MM.1S (cell line): ENCODE measurements around the gene HMG20A.

Experiments
- DNase-seq: peaks from one replicate; pipeline ENCODE4 v3.0.0-alpha.2; 2015
- H2AFZ ChIP-seq: fragments of 300-600 bp; sonication (generic); 2 replicates; pipeline ENCODE4 v1.6.0; 2016; ENCODE audit warnings: antibody characterized with exemption, low read length
- H3F3A ChIP-seq: fragments of 300-600 bp; sonication (generic); 2 replicates; pipeline ENCODE4 v1.6.1; 2016; ENCODE audit warnings: mild to moderate bottlenecking, antibody characterized with exemption, low read length, moderate library complexity, mixed read lengths; ENCODE audit not compliant: insufficient read depth
- H3K27ac ChIP-seq: fragments of 300-600 bp; sonication (generic); 2 replicates; pipeline ENCODE4 v1.5.1; 2016; ENCODE audit warnings: mild to moderate bottlenecking, low read length
- H3K27me3 ChIP-seq: fragments of 300-600 bp; sonication (generic); replicated peaks from 2 replicates; pipeline ENCODE4 v1.6.0; 2016; ENCODE audit warnings: low read length; ENCODE audit not compliant: insufficient read depth
- H3K36me3 ChIP-seq: fragments of 300-600 bp; sonication (generic); replicated peaks from 2 replicates; pipeline ENCODE4 v1.6.1; 2016; ENCODE audit warnings: mild to moderate bottlenecking, low read length, mixed read lengths; ENCODE audit not compliant: insufficient read depth
- H3K4me1 ChIP-seq: fragments of 300-600 bp; sonication (generic); 2 replicates; pipeline ENCODE4 v1.6.1; 2016; ENCODE audit warnings: low read length, mixed read lengths
- H3K4me2 ChIP-seq: fragments of 300-600 bp; sonication (generic); 2 replicates; pipeline ENCODE4 v1.6.0; 2016; ENCODE audit warnings: low read depth, low read length
- H3K4me3 ChIP-seq: fragments of 300-600 bp; sonication (generic); 2 replicates; pipeline ENCODE4 v1.5.1; 2016; ENCODE audit warnings: low read length, mixed read lengths
- H3K79me2 ChIP-seq: fragments of 300-600 bp; sonication (generic); 2 replicates; pipeline ENCODE4 v1.6.1; 2016; ENCODE audit warnings: mixed run types, low read length, mixed read lengths
- H3K9ac ChIP-seq: fragments of 300-600 bp; sonication (generic); 2 replicates; pipeline ENCODE4 v1.6.1; 2016; ENCODE audit warnings: low read length, mixed read lengths
- H3K9me2 ChIP-seq: fragments of 300-600 bp; sonication (generic); replicated peaks from 2 replicates; pipeline ENCODE4 v1.6.1; 2016; ENCODE audit warnings: mild to moderate bottlenecking, low read length, mixed read lengths; ENCODE audit not compliant: insufficient read depth
- H3K9me3 ChIP-seq: fragments of 300-600 bp; sonication (generic); replicated peaks from 2 replicates; pipeline ENCODE4 v1.6.1; 2016; ENCODE audit warnings: mild to moderate bottlenecking, low read length, mixed read lengths; ENCODE audit not compliant: insufficient read depth
- H4K20me1 ChIP-seq: fragments of 300-600 bp; sonication (generic); 2 replicates; pipeline ENCODE4 v1.6.1; 2016; ENCODE audit warnings: mild to moderate bottlenecking, low read length, moderate library complexity, mixed read lengths; ENCODE audit not compliant: insufficient read depth
- EZH2 ChIP-seq: fragments of 300-600 bp; sonication (generic); optimal IDR thresholded peaks from 2 replicates; pipeline ENCODE3; 2017; ENCODE audit warnings: low read depth, mild to moderate bottlenecking, antibody characterized with exemption, low read length, mixed read lengths
- EZH2phosphoT487 ChIP-seq: fragments of 300-600 bp; sonication (generic); IDR thresholded peaks from 2 replicates; pipeline ENCODE4 v1.6.1; 2018; ENCODE audit warnings: antibody characterized with exemption, low read length
- TF ChIP-seq, protein P1 (sequence below): fragments of 300-600 bp; sonication (generic); IDR thresholded peaks from 2 replicates; pipeline ENCODE4 v1.5.1; 2016; ENCODE audit warnings: antibody characterized with exemption, low read length, mixed read lengths

Gene HMG20A

GRCh38 chr15:77513226-77513625 lies 92.5 kb downstream of the HMG20A start:
- no peaks in the 10 kb centered on the region for H3K27me3 ChIP-seq
- 0 out of 2 replicates have a peak, but pooled peaks cover 4% of the 10 kb centered on the region for H3K4me1 ChIP-seq
- H3K79me2 ChIP-seq, result no peaks in the 10 kb centered on the region
- no peak overlapping the region for H2AFZ ChIP-seq
- H3K27ac ChIP-seq, result no peak overlapping the region
- no peaks in the 10 kb centered on the region for H3F3A ChIP-seq
- no peak for TF ChIP-seq EZH2
- TF ChIP-seq, protein P1, sequence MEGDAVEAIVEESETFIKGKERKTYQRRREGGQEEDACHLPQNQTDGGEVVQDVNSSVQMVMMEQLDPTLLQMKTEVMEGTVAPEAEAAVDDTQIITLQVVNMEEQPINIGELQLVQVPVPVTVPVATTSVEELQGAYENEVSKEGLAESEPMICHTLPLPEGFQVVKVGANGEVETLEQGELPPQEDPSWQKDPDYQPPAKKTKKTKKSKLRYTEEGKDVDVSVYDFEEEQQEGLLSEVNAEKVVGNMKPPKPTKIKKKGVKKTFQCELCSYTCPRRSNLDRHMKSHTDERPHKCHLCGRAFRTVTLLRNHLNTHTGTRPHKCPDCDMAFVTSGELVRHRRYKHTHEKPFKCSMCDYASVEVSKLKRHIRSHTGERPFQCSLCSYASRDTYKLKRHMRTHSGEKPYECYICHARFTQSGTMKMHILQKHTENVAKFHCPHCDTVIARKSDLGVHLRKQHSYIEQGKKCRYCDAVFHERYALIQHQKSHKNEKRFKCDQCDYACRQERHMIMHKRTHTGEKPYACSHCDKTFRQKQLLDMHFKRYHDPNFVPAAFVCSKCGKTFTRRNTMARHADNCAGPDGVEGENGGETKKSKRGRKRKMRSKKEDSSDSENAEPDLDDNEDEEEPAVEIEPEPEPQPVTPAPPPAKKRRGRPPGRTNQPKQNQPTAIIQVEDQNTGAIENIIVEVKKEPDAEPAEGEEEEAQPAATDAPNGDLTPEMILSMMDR, result no peak
- TF ChIP-seq EZH2phosphoT487, result no peak
- H3K4me2 ChIP-seq, result no peak overlapping the region
- H3K9me3 ChIP-seq, result no peaks in the 10 kb centered on the region
- H3K36me3 ChIP-seq, result no peaks in the 10 kb centered on the region
- no peaks in the 10 kb centered on the region for H4K20me1 ChIP-seq
- DNase-seq, result no peak
- H3K9me2 ChIP-seq, result no peaks in the 10 kb centered on the region
- no peak overlapping the region for H3K9ac ChIP-seq
- no peak overlapping the region for H3K4me3 ChIP-seq

DNA sequence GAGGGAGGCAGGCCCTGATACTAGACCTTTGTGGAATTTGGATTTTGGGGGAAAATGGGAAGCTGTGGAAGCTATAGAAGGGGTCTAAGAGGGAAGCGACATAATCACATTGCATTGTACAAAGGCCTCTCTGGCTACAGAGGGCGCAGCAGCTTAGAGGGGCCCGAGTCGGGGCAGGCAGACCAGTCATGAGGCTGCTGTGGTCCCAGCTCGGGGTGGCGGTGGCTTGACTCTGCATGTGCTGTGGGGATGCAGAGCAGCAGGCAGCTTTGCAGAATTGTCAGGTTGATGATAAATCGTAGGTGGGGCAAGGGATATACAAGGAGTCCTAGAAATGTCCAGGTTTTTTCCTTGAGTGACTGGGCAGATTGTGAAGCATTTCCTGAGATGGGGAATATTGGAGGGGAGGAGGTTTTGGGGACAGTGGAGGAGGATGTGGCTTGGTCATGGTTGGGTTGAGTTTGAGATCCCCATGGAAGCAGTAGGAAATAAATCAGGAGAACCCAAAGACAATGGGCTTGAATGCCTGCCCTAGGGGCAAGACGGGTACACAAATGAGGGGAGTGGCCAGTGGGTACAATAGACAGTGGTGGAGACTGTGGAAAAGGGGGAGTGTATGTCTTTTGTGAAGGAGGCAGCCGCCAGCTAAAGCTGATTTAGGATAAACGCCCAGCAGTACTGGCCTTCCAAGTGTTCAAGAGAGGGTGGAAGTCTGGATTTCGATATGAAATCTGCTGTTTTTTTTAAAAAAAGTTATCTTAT lies 94.1 kb downstream of the HMG20A start:
- H3K27ac ChIP-seq, result no peak overlapping the region
- no peaks in the 10 kb centered on the region for H3K9me2 ChIP-seq
- H3K9me3 ChIP-seq, result no peaks in the 10 kb centered on the region
- no peak overlapping the region for H3K4me3 ChIP-seq
- no peaks in the 10 kb centered on the region for H4K20me1 ChIP-seq
- H3F3A ChIP-seq, result no peaks in the 10 kb centered on the region
- H3K9ac ChIP-seq, result no peak overlapping the region
- H3K4me1 ChIP-seq, result no peaks in the 10 kb centered on the region
- no peaks in the 10 kb centered on the region for H3K27me3 ChIP-seq
- TF ChIP-seq, protein P1, result no peak
- no peak for TF ChIP-seq EZH2phosphoT487
- TF ChIP-seq EZH2, result no peak
- DNase-seq, result no peak
- H3K79me2 ChIP-seq, result no peaks in the 10 kb centered on the region
- H2AFZ ChIP-seq, result no peak overlapping the region
- H3K4me2 ChIP-seq, result no peak overlapping the region
- H3K36me3 ChIP-seq, result no peaks in the 10 kb centered on the region

- Histone ChIP-seq H3K4me1 (no peaks in the 10 kb centered on the region), H3K27me3 (no peaks in the 10 kb centered on the region), H3F3A (no peaks in the 10 kb centered on the region), H4K20me1 (no peaks in the 10 kb centered on the region), H3K27ac (no peak overlapping the region), H3K9me2 (no peaks in the 10 kb centered on the region), H2AFZ (no peak overlapping the region), H3K4me2 (no peak overlapping the region), H3K79me2 (no peaks in the 10 kb centered on the region), H3K9me3 (no peaks in the 10 kb centered on the region), H3K9ac (no peak overlapping the region), H3K4me3 (no peak overlapping the region), H3K36me3 (no peaks in the 10 kb centered on the region)
- no peak for TF ChIP-seq EZH2
- TF ChIP-seq, protein P1, result no peak
- DNase-seq, result no peak
Measured at GRCh38 chr15:77515613-77516012, 94.9 kb downstream of the HMG20A start.
